ENCODE measurements around the gene NFKB1.

Gene NFKB1

DNA sequence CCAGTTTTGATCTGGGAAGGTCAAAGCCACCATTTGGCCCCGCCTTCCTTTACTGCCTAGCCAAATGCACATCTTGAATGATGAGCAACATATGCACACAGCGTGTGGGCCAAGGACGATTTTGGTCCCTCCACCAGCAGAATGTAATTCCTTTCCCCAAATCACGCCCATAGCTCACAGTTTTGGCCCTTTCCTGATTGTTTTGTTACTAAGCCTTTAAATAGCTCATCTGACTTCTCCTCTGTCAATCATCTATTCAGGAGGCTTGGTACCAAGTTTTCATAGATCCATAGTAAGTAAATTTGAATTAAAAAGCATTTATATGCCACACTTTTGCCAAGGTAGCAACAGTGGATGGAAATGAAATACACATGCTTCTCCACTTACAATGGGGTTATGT lies 123.3 kb downstream of the NFKB1 start:
- Mint-ChIP-seq H3K4me3 (no peak overlapping the region), H3K27me3 (no peaks in the 10 kb centered on the region), H3K9me3 (no peaks in the 10 kb centered on the region), H3K36me3 (ENCODE audit: insufficient read depth) (no peaks in the 10 kb centered on the region), H3K4me1 (ENCODE audit: low read depth in 2 of 2) (peaks cover 6 to 11% of the 10 kb centered on the region in 2 donors), H3K27ac (peak overlapping the region in 1 of 2 donors; percentile 99)
- ATAC-seq (replicated peaks) (no peak), DNase-seq (no peak)

- no peaks in the 10 kb centered on the region for H3K36me3 Mint-ChIP-seq (ENCODE audit: insufficient read depth)
- peak overlapping the region; percentile 82 to 99 for H3K27ac Mint-ChIP-seq
- no peaks in the 10 kb centered on the region for H3K9me3 Mint-ChIP-seq
- H3K4me1 Mint-ChIP-seq (ENCODE audit: low read depth in 2 of 2), result peaks cover 14 to 18% of the 10 kb centered on the region in 2 donors
- peak overlapping the region; percentile 76 to 92 for H3K4me3 Mint-ChIP-seq
- DNase-seq (peak; percentile 61 to 64 (median 62)), ATAC-seq (replicated peaks) (peak; percentile 99)
- H3K27me3 Mint-ChIP-seq, result no peaks in the 10 kb centered on the region
Measured at GRCh38 chr4:102625232-102625930, 124.2 kb downstream of the NFKB1 start.

GRCh38 chr4:102627831-102628523 lies 126.8 kb downstream of the NFKB1 start:
- DNase-seq (no peak), ATAC-seq (replicated peaks) (no peak)
- H3K27ac Mint-ChIP-seq, result no peak overlapping the region
- peaks cover 2% of the 10 kb centered on the region for H3K36me3 Mint-ChIP-seq (ENCODE audit: insufficient read depth)
- H3K4me1 Mint-ChIP-seq (ENCODE audit: low read depth in 2 of 2), result peaks cover 25 to 37% of the 10 kb centered on the region in 2 donors
- H3K9me3 Mint-ChIP-seq, result no peaks in the 10 kb centered on the region
- no peaks in the 10 kb centered on the region for H3K27me3 Mint-ChIP-seq
- no peak overlapping the region for H3K4me3 Mint-ChIP-seq

DNA sequence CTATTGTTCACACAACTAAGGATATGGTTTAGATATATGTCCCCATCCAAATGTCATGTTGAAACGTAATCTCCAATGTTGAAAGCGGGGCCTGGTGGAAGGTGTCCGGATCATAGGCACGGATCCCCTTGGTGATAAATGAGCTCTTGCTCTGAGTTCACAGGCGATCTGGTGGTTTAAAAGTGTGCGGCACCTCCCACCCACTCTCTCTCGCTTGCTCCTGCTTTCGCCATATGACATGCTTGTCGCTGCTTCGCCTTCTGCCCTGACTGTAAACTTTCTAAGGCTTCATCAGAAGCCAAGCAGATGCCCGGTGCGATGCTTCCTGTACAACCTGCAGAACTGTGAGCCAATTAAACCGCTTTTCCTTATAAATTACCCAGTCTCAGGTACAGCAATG lies 128.5 kb downstream of the NFKB1 start:
- H3K27me3 Mint-ChIP-seq, result no peaks in the 10 kb centered on the region
- ATAC-seq (replicated peaks), result no peak
- H3K27ac Mint-ChIP-seq, result peak overlapping the region; percentile 90 to 92
- H3K4me1 Mint-ChIP-seq (ENCODE audit: low read depth in 2 of 2), result peaks cover 25 to 36% of the 10 kb centered on the region in 2 donors
- no peaks in the 10 kb centered on the region for H3K9me3 Mint-ChIP-seq
- H3K4me3 Mint-ChIP-seq, result peak overlapping the region in 1 of 2 donors; percentile 11
- H3K36me3 Mint-ChIP-seq (ENCODE audit: insufficient read depth), result peaks cover 2% of the 10 kb centered on the region
- no peak for DNase-seq

GRCh38 chr4:102631616-102632015 lies 130.5 kb downstream of the NFKB1 start:
- peaks cover 22 to 26% of the 10 kb centered on the region in 2 donors for H3K4me1 Mint-ChIP-seq (ENCODE audit: low read depth in 2 of 2)
- no peaks in the 10 kb centered on the region for H3K27me3 Mint-ChIP-seq
- H3K9me3 Mint-ChIP-seq, result no peaks in the 10 kb centered on the region
- no peak for DNase-seq
- H3K36me3 Mint-ChIP-seq (ENCODE audit: insufficient read depth), result peaks cover 2% of the 10 kb centered on the region
- ATAC-seq (replicated peaks), result no peak
- H3K27ac Mint-ChIP-seq, result peak overlapping the region; percentile 90 to 92
- H3K4me3 Mint-ChIP-seq, result peak overlapping the region in 1 of 2 donors; percentile 6

DNA sequence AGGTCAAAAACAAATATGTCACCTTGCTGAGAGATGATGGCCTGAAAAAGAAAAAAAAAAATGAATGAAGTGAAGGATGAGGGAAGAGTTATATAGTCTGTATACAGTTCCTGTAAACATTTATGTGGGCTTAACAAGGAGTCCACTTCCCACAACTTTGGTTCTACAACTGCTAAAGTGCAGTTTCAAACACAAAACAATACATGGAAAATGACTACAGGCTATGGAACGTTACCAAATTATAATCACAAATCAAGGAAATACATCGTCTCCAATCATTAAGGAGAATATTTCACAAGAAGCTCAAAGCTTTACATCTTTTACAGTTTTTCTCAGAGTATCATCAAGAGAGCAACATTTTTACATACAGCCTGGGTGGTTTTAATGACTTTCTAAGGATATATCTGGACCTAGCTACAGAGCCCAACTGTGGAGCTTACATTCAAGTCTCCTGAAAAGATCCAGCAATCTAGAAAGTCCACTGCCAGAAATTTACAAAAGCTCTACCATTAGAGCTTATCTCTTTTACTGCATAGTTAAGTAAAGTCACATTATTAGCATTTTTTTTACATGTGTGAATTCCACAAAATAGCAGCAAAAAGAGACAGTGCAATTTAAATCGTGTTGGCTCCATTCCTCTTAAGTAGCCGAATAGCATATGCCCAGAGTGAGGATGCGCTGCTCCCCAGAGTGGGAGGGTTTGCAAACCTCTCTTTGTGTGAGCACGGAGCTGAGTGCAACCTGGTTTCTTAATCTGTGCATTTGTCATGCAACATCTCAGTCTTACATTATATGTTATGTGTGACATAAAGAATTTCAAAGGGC lies 131.3 kb downstream of the NFKB1 start:
- Mint-ChIP-seq H3K27ac (peak overlapping the region; percentile 90 to 92), H3K36me3 (ENCODE audit: insufficient read depth) (peaks cover 2% of the 10 kb centered on the region), H3K4me1 (ENCODE audit: low read depth in 2 of 2) (peaks cover 22 to 26% of the 10 kb centered on the region in 2 donors), H3K4me3 (no peak overlapping the region), H3K9me3 (no peaks in the 10 kb centered on the region), H3K27me3 (no peaks in the 10 kb centered on the region)
- ATAC-seq (replicated peaks) (no peak), DNase-seq (no peak)

- no peak overlapping the region for H3K27ac Mint-ChIP-seq
- H3K4me1 Mint-ChIP-seq (ENCODE audit: low read depth in 2 of 2), result peaks cover 22 to 26% of the 10 kb centered on the region in 2 donors
Measured at GRCh38 chr4:102633100-102633499, 131.9 kb downstream of the NFKB1 start.

DNA sequence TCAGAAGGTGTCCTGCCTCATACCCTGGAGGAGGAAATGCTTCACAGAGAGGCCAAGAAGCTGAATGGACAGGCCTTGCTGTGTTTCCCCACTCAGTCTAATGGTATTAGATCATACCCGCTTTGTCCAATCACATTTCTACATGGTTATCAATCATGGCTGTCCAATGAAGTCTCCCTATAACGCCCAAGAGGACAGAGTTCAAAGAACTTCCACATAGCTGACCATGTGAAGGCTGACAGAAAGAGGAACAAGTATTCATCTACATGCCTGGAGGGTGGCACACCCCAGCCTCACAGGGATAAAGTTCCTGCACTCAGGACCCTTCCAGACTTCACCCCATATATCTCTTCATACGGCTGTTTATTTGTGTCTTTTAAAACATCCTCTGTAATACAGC lies 136.2 kb downstream of the NFKB1 start:
- no peak overlapping the region for H3K27ac Mint-ChIP-seq
- DNase-seq, result no peak
- H3K9me3 Mint-ChIP-seq, result no peaks in the 10 kb centered on the region
- peaks cover 2 to 4% of the 10 kb centered on the region in 2 donors for H3K4me1 Mint-ChIP-seq (ENCODE audit: low read depth in 2 of 2)
- no peak for ATAC-seq (replicated peaks)
- no peak overlapping the region for H3K4me3 Mint-ChIP-seq
- H3K27me3 Mint-ChIP-seq, result no peaks in the 10 kb centered on the region
- H3K36me3 Mint-ChIP-seq (ENCODE audit: insufficient read depth), result no peaks in the 10 kb centered on the region

More at GRCh38 chr4:102633100-102633499, 131.9 kb downstream of the NFKB1 start:
- Mint-ChIP-seq H3K4me3 (no peak overlapping the region), H3K36me3 (ENCODE audit: insufficient read depth) (peaks cover 2% of the 10 kb centered on the region), H3K9me3 (no peaks in the 10 kb centered on the region), H3K27me3 (no peaks in the 10 kb centered on the region)
- no peak for DNase-seq
- ATAC-seq (replicated peaks), result no peak

- ATAC-seq (replicated peaks) (no peak), DNase-seq (no peak)
- H3K27me3 Mint-ChIP-seq, result no peaks in the 10 kb centered on the region
Measured at GRCh38 chr4:102638621-102639020, 137.5 kb downstream of the NFKB1 start.

DNA sequence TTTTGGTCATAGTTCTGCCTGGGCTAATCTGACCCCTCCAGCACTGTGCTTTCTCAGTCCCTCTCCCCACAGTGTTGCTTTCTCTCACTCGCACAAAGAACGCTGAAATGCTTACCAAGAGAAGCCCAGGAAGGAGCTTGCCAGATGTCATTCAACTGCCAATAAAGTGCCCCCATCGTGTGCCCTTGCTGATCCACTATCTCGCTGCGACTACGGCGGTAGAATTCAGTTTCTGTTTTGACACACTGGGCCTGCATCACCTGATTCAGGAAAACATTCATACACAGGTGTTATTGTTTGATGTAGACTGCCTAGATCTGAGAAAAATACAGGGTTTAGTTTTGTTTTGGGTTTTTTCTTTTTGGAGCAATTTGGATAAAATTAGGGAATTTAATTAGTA lies 138.4 kb downstream of the NFKB1 start:
- Mint-ChIP-seq H3K4me1 (ENCODE audit: low read depth in 2 of 2) (peaks cover 2 to 4% of the 10 kb centered on the region in 2 donors), H3K36me3 (ENCODE audit: insufficient read depth) (no peaks in the 10 kb centered on the region), H3K27ac (peak overlapping the region; percentile 19 to 74), H3K9me3 (no peaks in the 10 kb centered on the region), H3K4me3 (no peak overlapping the region), H3K27me3 (no peaks in the 10 kb centered on the region)
- ATAC-seq (replicated peaks) (no peak), DNase-seq (no peak)

More at GRCh38 chr4:102638621-102639020, 137.5 kb downstream of the NFKB1 start:
- H3K36me3 Mint-ChIP-seq (ENCODE audit: insufficient read depth), result no peaks in the 10 kb centered on the region
- H3K4me1 Mint-ChIP-seq (ENCODE audit: low read depth in 2 of 2), result peaks cover 2 to 4% of the 10 kb centered on the region in 2 donors
- H3K27ac Mint-ChIP-seq, result peak overlapping the region in 1 of 2 donors; percentile 35
- no peaks in the 10 kb centered on the region for H3K9me3 Mint-ChIP-seq
- H3K4me3 Mint-ChIP-seq, result no peak overlapping the region

DNA sequence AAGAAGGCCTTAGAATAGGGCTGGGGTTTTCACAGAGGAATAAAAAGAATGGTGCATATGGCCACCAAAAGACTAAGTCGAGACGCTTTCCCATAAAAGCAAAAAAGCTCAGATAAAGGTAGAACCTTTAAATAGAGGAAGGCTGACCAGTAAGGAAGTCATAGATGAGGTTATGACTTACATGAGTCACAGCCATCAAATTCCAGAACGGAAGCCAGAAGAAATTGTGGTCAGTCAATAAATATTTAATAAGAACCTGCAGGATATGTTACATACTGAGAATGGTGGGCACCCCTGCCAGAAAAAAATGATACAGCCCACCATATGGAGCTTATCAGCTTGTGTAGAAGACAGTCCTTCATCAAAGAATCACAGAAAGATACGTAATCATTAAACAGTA lies 139.5 kb downstream of the NFKB1 start:
- ATAC-seq (replicated peaks), result no peak
- DNase-seq, result no peak
- Mint-ChIP-seq H3K4me1 (ENCODE audit: low read depth in 2 of 2) (peaks cover 0 to 4% of the 10 kb centered on the region in 2 donors), H3K4me3 (no peak overlapping the region), H3K27ac (peak overlapping the region in 1 of 2 donors; percentile 1), H3K27me3 (no peaks in the 10 kb centered on the region), H3K36me3 (ENCODE audit: insufficient read depth) (no peaks in the 10 kb centered on the region), H3K9me3 (no peaks in the 10 kb centered on the region)

DNA sequence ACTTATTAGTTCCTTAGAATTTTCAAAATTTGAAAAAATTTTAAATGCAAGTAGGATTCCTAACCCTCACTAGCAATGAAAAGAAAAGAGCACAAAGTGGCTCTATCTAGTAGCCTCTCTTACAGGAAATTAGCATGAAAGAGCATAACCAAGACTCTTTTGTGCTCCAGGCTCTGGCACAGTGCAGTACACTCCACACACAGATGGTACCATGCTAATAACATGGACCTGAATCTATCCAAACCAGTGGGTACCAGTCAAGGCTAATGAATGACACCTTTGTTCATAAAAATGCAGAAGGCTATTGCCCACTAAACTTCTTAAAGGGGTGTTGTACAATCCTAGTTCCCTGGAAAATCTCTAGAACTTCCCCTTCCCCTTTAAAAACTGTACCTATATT lies 140.6 kb downstream of the NFKB1 start:
- Mint-ChIP-seq H3K9me3 (no peaks in the 10 kb centered on the region), H3K4me1 (ENCODE audit: low read depth in 2 of 2) (peaks cover 0 to 4% of the 10 kb centered on the region in 2 donors), H3K4me3 (no peak overlapping the region), H3K36me3 (ENCODE audit: insufficient read depth) (no peaks in the 10 kb centered on the region), H3K27ac (no peak overlapping the region), H3K27me3 (no peaks in the 10 kb centered on the region)
- ATAC-seq (replicated peaks) (no peak), DNase-seq (no peak)

GRCh38 chr4:102642631-102643298 lies 141.6 kb downstream of the NFKB1 start:
- H3K4me3 Mint-ChIP-seq, result no peak overlapping the region
- ATAC-seq (replicated peaks) (no peak), DNase-seq (no peak)
- no peaks in the 10 kb centered on the region for H3K36me3 Mint-ChIP-seq (ENCODE audit: insufficient read depth)
- peaks cover 0 to 4% of the 10 kb centered on the region in 2 donors for H3K4me1 Mint-ChIP-seq (ENCODE audit: low read depth in 2 of 2)
- H3K27me3 Mint-ChIP-seq, result no peaks in the 10 kb centered on the region
- H3K27ac Mint-ChIP-seq, result no peak overlapping the region
- H3K9me3 Mint-ChIP-seq, result no peaks in the 10 kb centered on the region

Data from effector memory CD8-positive, alpha-beta T cell (primary cell).